ENCODE data around the gene UTP14A.

UTP14A gene

GRCh38 chrX:129958083-129958465, 52.1 kb downstream of the UTP14A start:
- no peaks in the 10 kb centered on the region for H3K9me3 Mint-ChIP-seq
- peaks cover 10% of the 10 kb centered on the region for H3K4me1 Mint-ChIP-seq
- no peak overlapping the region for H3K27ac Mint-ChIP-seq
- ATAC-seq (no peak), DNase-seq (no peak)
- H3K27me3 Mint-ChIP-seq, result no peaks in the 10 kb centered on the region
- H3K4me3 Mint-ChIP-seq, result peak overlapping the region; percentile 62
- no peaks in the 10 kb centered on the region for H3K36me3 Mint-ChIP-seq (ENCODE audit: low read depth)

DNA sequence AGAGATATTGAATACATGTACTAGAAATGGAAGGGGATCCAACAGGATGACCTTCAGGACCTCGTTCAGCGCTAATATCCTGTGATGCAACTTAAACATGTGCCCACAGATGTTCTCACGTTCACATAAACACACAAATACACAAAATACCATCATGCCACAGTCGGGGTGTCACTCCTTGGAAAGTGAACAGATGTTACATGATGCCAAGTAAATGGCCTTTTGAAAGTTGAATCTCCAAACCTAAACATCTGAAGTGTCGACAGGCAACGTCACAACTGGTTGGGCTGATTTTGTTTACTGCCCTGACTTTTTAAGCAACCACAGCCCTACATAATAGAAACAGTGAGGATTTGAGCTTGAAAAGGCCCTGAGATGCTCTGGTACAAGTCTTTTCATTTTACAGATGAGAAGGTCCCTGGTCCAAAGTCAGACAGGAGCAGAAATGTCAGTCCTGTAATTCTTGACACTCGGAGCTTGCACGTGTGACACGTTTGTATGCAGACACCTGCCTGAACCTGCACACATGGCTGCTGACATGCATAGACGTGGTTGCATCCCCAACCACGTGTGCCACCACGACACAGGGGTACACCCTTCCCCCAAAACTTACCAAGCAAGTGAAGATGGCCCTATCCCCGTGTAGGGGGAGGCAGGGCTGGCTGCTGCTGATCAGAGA, 53.0 kb downstream of the UTP14A start:
- Mint-ChIP-seq H3K4me3 (no peak overlapping the region), H3K27me3 (no peaks in the 10 kb centered on the region), H3K27ac (no peak overlapping the region), H3K4me1 (peaks cover 8% of the 10 kb centered on the region), H3K9me3 (no peaks in the 10 kb centered on the region), H3K36me3 (ENCODE audit: low read depth) (no peaks in the 10 kb centered on the region)
- ATAC-seq (no peak), DNase-seq (no peak)

DNA sequence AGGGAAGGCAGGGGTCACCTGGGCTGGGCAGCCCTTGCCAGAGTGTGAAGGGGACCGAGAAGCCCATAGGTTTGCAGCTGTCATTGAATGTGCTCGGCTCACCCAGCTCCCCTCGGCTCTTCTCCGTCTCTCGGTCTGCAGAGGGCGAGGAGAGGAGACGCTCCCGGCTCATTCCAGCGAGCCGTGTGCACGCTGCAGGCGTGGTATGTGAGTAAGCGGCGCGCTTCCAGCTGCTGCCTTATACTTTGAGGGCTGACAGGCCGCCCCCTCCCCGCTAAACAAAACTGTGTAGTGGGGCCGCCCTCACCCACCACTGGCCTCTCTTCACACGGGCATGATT, 53.5 kb downstream of the UTP14A start:
- H3K9me3 Mint-ChIP-seq, result no peaks in the 10 kb centered on the region

GRCh38 chrX:129961180-129962083, 55.5 kb downstream of the UTP14A start:
- DNase-seq, result peak; percentile 68
- Mint-ChIP-seq H3K27ac (peak overlapping the region; percentile 73), H3K36me3 (ENCODE audit: low read depth) (no peaks in the 10 kb centered on the region), H3K27me3 (no peaks in the 10 kb centered on the region), H3K9me3 (no peaks in the 10 kb centered on the region), H3K4me3 (peak overlapping the region; percentile 67), H3K4me1 (peaks cover 8% of the 10 kb centered on the region)
- ATAC-seq, result peak; percentile 95

More for the DNA sequence above, 53.5 kb downstream of the UTP14A start:
- no peak overlapping the region for H3K27ac Mint-ChIP-seq
- DNase-seq, result no peak
- no peaks in the 10 kb centered on the region for H3K36me3 Mint-ChIP-seq (ENCODE audit: low read depth)
- no peak for ATAC-seq
- peaks cover 8% of the 10 kb centered on the region for H3K4me1 Mint-ChIP-seq
- no peak overlapping the region for H3K4me3 Mint-ChIP-seq
- H3K27me3 Mint-ChIP-seq, result no peaks in the 10 kb centered on the region

GRCh38 chrX:129963729-129964128, 57.8 kb downstream of the UTP14A start:
- H3K36me3 Mint-ChIP-seq (ENCODE audit: low read depth), result no peaks in the 10 kb centered on the region
- H3K27ac Mint-ChIP-seq, result no peak overlapping the region
- H3K27me3 Mint-ChIP-seq, result no peaks in the 10 kb centered on the region
- ATAC-seq, result no peak
- DNase-seq, result no peak
- H3K9me3 Mint-ChIP-seq, result no peaks in the 10 kb centered on the region
- H3K4me3 Mint-ChIP-seq, result no peak overlapping the region
- H3K4me1 Mint-ChIP-seq, result peaks cover 8% of the 10 kb centered on the region

DNA sequence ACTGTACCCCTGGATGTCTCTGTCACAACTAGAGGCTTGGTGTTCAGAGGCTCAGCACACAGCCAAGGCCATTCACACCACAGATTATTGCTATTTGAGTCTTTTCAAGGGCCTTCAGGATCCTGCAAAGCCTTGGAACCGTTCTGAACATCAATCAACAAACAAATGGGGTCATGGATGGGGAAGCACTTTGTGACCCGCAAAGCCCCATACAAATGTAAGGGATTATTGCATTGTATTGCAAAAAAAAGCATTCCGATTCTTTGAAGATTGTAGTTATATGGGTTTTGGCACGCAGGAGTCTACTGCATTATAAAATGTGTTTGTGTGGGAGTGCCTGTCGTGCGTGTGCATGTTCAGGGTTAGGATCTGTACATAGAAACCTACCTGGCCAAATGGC, 59.2 kb downstream of the UTP14A start:
- peaks cover 8% of the 10 kb centered on the region for H3K4me1 Mint-ChIP-seq
- no peaks in the 10 kb centered on the region for H3K27me3 Mint-ChIP-seq
- ATAC-seq (no peak), DNase-seq (no peak)
- H3K27ac Mint-ChIP-seq, result no peak overlapping the region
- no peaks in the 10 kb centered on the region for H3K9me3 Mint-ChIP-seq
- no peak overlapping the region for H3K4me3 Mint-ChIP-seq
- no peaks in the 10 kb centered on the region for H3K36me3 Mint-ChIP-seq (ENCODE audit: low read depth)

- ATAC-seq (no peak), DNase-seq (no peak)
- Mint-ChIP-seq H3K4me3 (no peak overlapping the region), H3K36me3 (ENCODE audit: low read depth) (no peaks in the 10 kb centered on the region), H3K9me3 (no peaks in the 10 kb centered on the region), H3K27me3 (no peaks in the 10 kb centered on the region), H3K27ac (no peak overlapping the region), H3K4me1 (no peaks in the 10 kb centered on the region)
Observed at GRCh38 chrX:129968968-129969367, 63.0 kb downstream of the UTP14A start.

- Mint-ChIP-seq H3K27ac (no peak overlapping the region), H3K4me1 (peaks cover 4% of the 10 kb centered on the region), H3K36me3 (ENCODE audit: low read depth) (no peaks in the 10 kb centered on the region), H3K9me3 (no peaks in the 10 kb centered on the region), H3K27me3 (no peaks in the 10 kb centered on the region), H3K4me3 (no peak overlapping the region)
- no peak for ATAC-seq
- DNase-seq, result no peak
Observed at GRCh38 chrX:129976441-129976840, 70.5 kb downstream of the UTP14A start.

All from activated naive CD8-positive, alpha-beta T cell treated with anti-CD3 and anti-CD28 coated beads, Interleukin-2, amount 50 U/mL, for 24 hours (primary cell).